Gastroesophageal sphincter (tissue), 4 donors: Measurements from ENCODE around the gene NCOA6. TPM values are rescaled to one million over a fixed set of nuclear protein-coding genes. Genes with fewer than 3 reads are reported as not detected.
"Not testable (repeated sequence)": the region's sequence is repeated elsewhere in the genome, so short reads cannot be mapped to it uniquely, and the experiment has no call there.

Experiments
- ATAC-seq: fragments of 150-250 bp; one replicate; pipeline ENCODE4 v1.9.1; 2016; ENCODE audit warnings: mild to moderate bottlenecking, moderate library complexity
- H3K27ac ChIP-seq, 4 donors: fragments of 200-600 bp; sonication (generic) in 3 of 4; 1 replicate in 3 of 4; 2 replicates in 1 of 4; pipeline ENCODE4 v1.5.1; 2016 to 2019
- H3K27me3 ChIP-seq: fragments of 200-600 bp; sonication (generic); one replicate; pipeline ENCODE4 v1.5.1; 2019
- H3K36me3 ChIP-seq, 2 donors: fragments of 200-600 bp; sonication (generic); one replicate each; pipeline ENCODE4 v1.5.1; 2019; ENCODE audit warnings: control low read depth in 1 of 2
- H3K4me1 ChIP-seq, 3 donors: fragments of 200-600 bp; sonication (generic); 1 replicate in 2 of 3; 2 replicates in 1 of 3; pipeline ENCODE4 v1.5.1; 2016 to 2019; ENCODE audit warnings: control low read depth in 2 of 3
- H3K4me3 ChIP-seq, 2 donors: fragments of 200-600 bp; sonication (generic); one replicate each; pipeline ENCODE4 v1.5.1; 2019; ENCODE audit warnings: mild to moderate bottlenecking in 1 of 2, moderate library complexity in 1 of 2
- H3K9me3 ChIP-seq, 3 donors: fragments of 200-600 bp; sonication (generic); one replicate each; pipeline ENCODE4 v1.5.1; 2017 to 2019; ENCODE audit warnings: control low read depth in 2 of 3
- CTCF ChIP-seq, 4 experiments: fragments of 200-600 bp in 2 of 4; fragments of 450-650 bp in 2 of 4; sonication (generic) in 1 of 4; IDR thresholded peaks; one replicate each; pipeline ENCODE4 v1.5.1; 2017 to 2019; ENCODE audit warnings: antibody characterized with exemption in 4 of 4, mild to moderate bottlenecking in 2 of 4, moderate library complexity in 2 of 4
- EP300 ChIP-seq: sonication (generic); formaldehyde crosslinking; IDR thresholded peaks from one replicate; pipeline ENCODE4 v1.6.1; 2017; ENCODE audit warnings: antibody characterized with exemption, mild to moderate bottlenecking
- POLR2A ChIP-seq, 2 donors: fragments of 450-650 bp; IDR thresholded peaks; one replicate each; pipeline ENCODE4 v1.6.1; 2017; ENCODE audit warnings: antibody characterized with exemption in 2 of 2, mild to moderate bottlenecking in 2 of 2, moderate library complexity in 1 of 2
- POLR2AphosphoS5 ChIP-seq: sonication (generic); formaldehyde crosslinking; IDR thresholded peaks from one replicate; pipeline ENCODE4 v1.6.1; 2017; ENCODE audit warnings: antibody characterized with exemption
- WGBS, 2 donors: methylation state at CpG; one replicate each; pipeline ENCODE4 v1.1.5; 2018; ENCODE audit warnings: low coverage in 1 of 2; 5-methylcytosine and 5-hydroxymethylcytosine counted together
- total RNA-seq, 4 donors: library from RNA; depleted of rRNA; stranded (reverse); fragments of >200 nt; gene quantifications; one replicate each; pipeline ENCODE4 v1.1.0, GENCODE V29; 2016

The NCOA6 gene
- total RNA-seq, 4 donors from 2014 or later: 15.2 to 37.0 (median 25.8) TPM

GRCh38 chr20:34808583-34808982, 16.9 kb downstream of the NCOA6 start:
- no peaks in the 10 kb centered on the region for H3K9me3 ChIP-seq
- ATAC-seq: no peak
- H3K4me3 ChIP-seq: no peak overlapping the region
- 80 to 100% methylated on average over 1 of the region's 5 CpGs for whole genome bisulfite sequencing, 2 donors
- no peak overlapping the region for H3K27ac ChIP-seq
- H3K36me3 ChIP-seq: no peaks in the 10 kb centered on the region
- peaks cover 0 to 22% (median 0%) of the 10 kb centered on the region in 3 donors for H3K4me1 ChIP-seq
- no peaks in the 10 kb centered on the region for H3K27me3 ChIP-seq
- TF ChIP-seq POLR2A (IDR thresholded peaks at IDR 0.05) (no peak), EP300 (no peak), POLR2AphosphoS5 (no peak), CTCF (IDR thresholded peaks at IDR 0.05) (no peak)

GRCh38 chr20:34807944-34808465, 17.4 kb downstream of the NCOA6 start:
- not testable (repeated sequence) for H3K9me3 ChIP-seq, ATAC-seq, H3K27ac ChIP-seq, H3K4me3 ChIP-seq, H3K36me3 ChIP-seq, H3K27me3 ChIP-seq
- 50 to 66% methylated on average over 2 to 7 of the region's 8 CpGs for WGBS, 2 donors
- H3K4me1 ChIP-seq: peaks cover 0 to 22% (median 0%) of the 10 kb centered on the region in 3 donors

- H3K4me3 ChIP-seq: no peak overlapping the region
- no peaks in the 10 kb centered on the region for H3K27me3 ChIP-seq
- no peaks in the 10 kb centered on the region for H3K9me3 ChIP-seq
- TF ChIP-seq POLR2AphosphoS5 (no peak), CTCF (IDR thresholded peaks at IDR 0.05) (no peak), EP300 (no peak), POLR2A (IDR thresholded peaks at IDR 0.05) (no peak)
- ATAC-seq: no peak
- no peak overlapping the region for H3K27ac ChIP-seq
- H3K4me1 ChIP-seq: peaks cover 0 to 15% (median 0%) of the 10 kb centered on the region in 3 donors
- peaks cover 0 to 5% of the 10 kb centered on the region in 2 donors for H3K36me3 ChIP-seq
Observed at GRCh38 chr20:34806255-34806654, 19.2 kb downstream of the NCOA6 start.

GRCh38 chr20:34798871-34799270, 26.6 kb downstream of the NCOA6 start:
- ATAC-seq: no peak
- Histone ChIP-seq H3K27me3 (no peaks in the 10 kb centered on the region), H3K36me3 (peaks cover 0 to 5% of the 10 kb centered on the region in 2 donors), H3K27ac (no peak overlapping the region), H3K4me1 (peaks cover 0 to 12% (median 2%) of the 10 kb centered on the region in 3 donors), H3K4me3 (no peak overlapping the region), H3K9me3 (no peaks in the 10 kb centered on the region)
- no peak for TF ChIP-seq EP300
- no peak for TF ChIP-seq POLR2AphosphoS5
- no peak for TF ChIP-seq CTCF (IDR thresholded peaks at IDR 0.05)
- no peak for TF ChIP-seq POLR2A (IDR thresholded peaks at IDR 0.05)

GRCh38 chr20:34798328-34798727, 27.1 kb downstream of the NCOA6 start:
- Histone ChIP-seq H3K36me3 (peaks cover 0 to 5% of the 10 kb centered on the region in 2 donors), H3K27ac (no peak overlapping the region), H3K27me3 (no peaks in the 10 kb centered on the region), H3K4me1 (peaks cover 0 to 12% (median 2%) of the 10 kb centered on the region in 3 donors), H3K9me3 (no peaks in the 10 kb centered on the region), H3K4me3 (no peak overlapping the region)
- WGBS, 2 donors: 0 to 80% methylated on average over 1 to 2 of the region's 3 CpGs
- ATAC-seq: no peak
- TF ChIP-seq CTCF (IDR thresholded peaks at IDR 0.05) (no peak), POLR2AphosphoS5 (no peak), EP300 (no peak), POLR2A (IDR thresholded peaks at IDR 0.05) (no peak)
